SK-N-SH treated with all-trans-retinoic acid at 6 μM for 48 hours (cell line): ENCODE measurements around the gene C1orf105.

Experiments used
- ARNTL ChIP-seq: fragments of 450-650 bp; formaldehyde crosslinking; IDR thresholded peaks from 2 replicates; pipeline ENCODE4 v1.5.0; 2020; ENCODE audit warnings: low read depth, mild to moderate bottlenecking, moderate library complexity, borderline replicate concordance
- BACH2 ChIP-seq: fragments of 250-450 bp; sonication (Bioruptor Pico); IDR thresholded peaks from 2 replicates; pipeline ENCODE4 v1.9.0; 2021; ENCODE audit warnings: mild to moderate bottlenecking, borderline replicate concordance
- CSDC2 ChIP-seq: fragments of 250-450 bp; sonication (Bioruptor Pico); IDR thresholded peaks from 2 replicates; pipeline ENCODE4 v1.5.0; 2020; ENCODE audit warnings: mild to moderate bottlenecking, moderate library complexity
- PATZ1 ChIP-seq: fragments of 250-450 bp; sonication (Bioruptor Pico); IDR thresholded peaks from 2 replicates; pipeline ENCODE4 v1.8.0; 2020; ENCODE audit warnings: mild to moderate bottlenecking, moderate library complexity, borderline replicate concordance
- TCF4 ChIP-seq: fragments of 250-450 bp; sonication (Bioruptor Pico); IDR thresholded peaks from 2 replicates; pipeline ENCODE4 v1.8.0; 2021; ENCODE audit warnings: mild to moderate bottlenecking, moderate library complexity, borderline replicate concordance
- TOX ChIP-seq: fragments of 250-450 bp; sonication (Bioruptor Pico); IDR thresholded peaks from 2 replicates; pipeline ENCODE4 v1.8.0; 2021; ENCODE audit warnings: mild to moderate bottlenecking, moderate library complexity, borderline replicate concordance
- ZFP30 ChIP-seq: fragments of 450-650 bp; formaldehyde crosslinking; IDR thresholded peaks from 2 replicates; pipeline ENCODE4 v1.5.0; 2022; ENCODE audit warnings: mild to moderate bottlenecking, moderate library complexity
- ZNF70 ChIP-seq: fragments of 450-650 bp; formaldehyde crosslinking; IDR thresholded peaks from 2 replicates; pipeline ENCODE4 v1.5.0; 2020; ENCODE audit warnings: mild to moderate bottlenecking, moderate library complexity
- TF ChIP-seq, protein P1 (sequence below): fragments of 250-450 bp; sonication (Bioruptor Pico); IDR thresholded peaks from 2 replicates; pipeline ENCODE4 v1.5.1; 2020; ENCODE audit warnings: low read depth, mild to moderate bottlenecking, moderate library complexity

DNA sequence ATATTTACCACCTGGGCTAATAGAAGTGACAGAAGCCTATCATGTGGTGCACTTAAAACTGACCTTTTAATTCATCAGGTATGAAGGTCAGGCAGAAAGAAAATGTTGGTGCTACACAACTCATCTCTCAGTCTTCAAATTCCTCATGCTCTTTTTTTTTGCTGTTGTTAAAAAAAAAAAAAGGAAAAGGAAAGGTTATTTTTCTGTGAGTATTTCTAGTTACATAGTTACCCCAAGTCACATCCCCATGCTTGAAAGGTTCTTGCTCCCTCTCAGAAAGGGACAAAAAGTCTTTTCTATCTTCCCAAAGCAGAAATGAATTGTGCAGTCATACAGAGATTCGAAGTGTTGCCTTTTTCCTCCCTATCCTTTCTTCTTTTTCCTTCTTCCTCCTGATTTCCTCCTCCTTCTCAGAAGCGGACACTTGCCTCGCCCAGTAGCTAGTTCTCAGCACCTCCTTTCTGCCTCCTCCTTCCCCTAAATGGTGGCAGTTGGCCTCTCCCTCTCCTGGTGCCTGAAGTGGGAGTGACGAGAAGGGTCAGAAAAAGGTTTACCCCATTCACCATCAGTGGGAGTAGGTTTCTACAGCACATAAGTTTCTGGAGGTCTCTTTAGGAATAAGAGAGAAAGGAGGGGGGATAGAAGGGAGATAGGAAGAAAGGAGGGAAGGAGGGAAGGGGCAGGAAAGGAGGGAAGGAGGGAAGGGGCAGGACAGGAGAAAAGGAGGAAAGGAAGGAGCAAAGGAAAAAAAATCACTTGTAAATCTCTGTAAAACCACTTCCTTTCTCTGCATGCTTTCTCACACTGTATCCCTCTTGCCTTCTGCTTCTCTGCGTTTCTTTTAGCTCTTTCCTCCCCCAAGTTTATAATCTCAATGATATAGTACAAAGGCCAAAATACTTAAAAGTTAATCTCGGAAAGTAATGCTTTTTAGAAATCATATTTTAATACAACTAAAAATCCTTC lies 20.4 kb upstream of the C1orf105 start:
- TF ChIP-seq ARNTL (CRISPR knock-in tag), result no peak
- no peak for TF ChIP-seq PATZ1 (CRISPR knock-in tag)
- TF ChIP-seq ZNF70 (CRISPR knock-in tag), result no peak
- TF ChIP-seq ZFP30, result no peak
- TF ChIP-seq TOX, result no peak
- no peak for TF ChIP-seq CSDC2 (CRISPR knock-in tag)
- TF ChIP-seq, protein P1, sequence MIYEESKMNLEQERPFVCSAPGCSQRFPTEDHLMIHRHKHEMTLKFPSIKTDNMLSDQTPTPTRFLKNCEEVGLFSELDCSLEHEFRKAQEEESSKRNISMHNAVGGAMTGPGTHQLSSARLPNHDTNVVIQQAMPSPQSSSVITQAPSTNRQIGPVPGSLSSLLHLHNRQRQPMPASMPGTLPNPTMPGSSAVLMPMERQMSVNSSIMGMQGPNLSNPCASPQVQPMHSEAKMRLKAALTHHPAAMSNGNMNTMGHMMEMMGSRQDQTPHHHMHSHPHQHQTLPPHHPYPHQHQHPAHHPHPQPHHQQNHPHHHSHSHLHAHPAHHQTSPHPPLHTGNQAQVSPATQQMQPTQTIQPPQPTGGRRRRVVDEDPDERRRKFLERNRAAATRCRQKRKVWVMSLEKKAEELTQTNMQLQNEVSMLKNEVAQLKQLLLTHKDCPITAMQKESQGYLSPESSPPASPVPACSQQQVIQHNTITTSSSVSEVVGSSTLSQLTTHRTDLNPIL (CRISPR knock-in tag), result no peak
- no peak for TF ChIP-seq TCF4 (CRISPR knock-in tag)
- no peak for TF ChIP-seq BACH2 (CRISPR knock-in tag)
